Mucosa of stomach (tissue), 1 donor: ENCODE data around the gene EPS8L2.

ENCODE experiments used
- H3K27me3 ChIP-seq: one replicate; pipeline ENCODE4 v1.7.0; 2013; ENCODE audit warnings: mild to moderate bottlenecking, low read length; ENCODE audit not compliant: control insufficient read depth, insufficient read depth
- H3K36me3 ChIP-seq: one replicate; pipeline ENCODE4 v1.7.0; 2013; ENCODE audit warnings: low read length; ENCODE audit not compliant: control insufficient read depth, insufficient read depth
- H3K4me1 ChIP-seq: one replicate; pipeline ENCODE4 v1.7.0; 2013; ENCODE audit warnings: mild to moderate bottlenecking, low read length; ENCODE audit not compliant: control insufficient read depth, insufficient read depth
- H3K4me3 ChIP-seq: one replicate; pipeline ENCODE4 v1.7.0; 2013; ENCODE audit warnings: low read length
- H3K9ac ChIP-seq: one replicate; pipeline ENCODE4 v1.7.0; 2013; ENCODE audit warnings: mild to moderate bottlenecking, low read length, moderate library complexity
- H3K9me3 ChIP-seq: one replicate; pipeline ENCODE4 v1.7.0; 2013; ENCODE audit warnings: mild to moderate bottlenecking, low read length, moderate library complexity; ENCODE audit not compliant: control insufficient read depth
- donor health status: Pancreatic carcinoma.

The EPS8L2 gene

GRCh38 chr11:763549-764321 lies 57.7 kb downstream of the EPS8L2 start:
- no peak overlapping the region for H3K9ac ChIP-seq
- H3K9me3 ChIP-seq: no peaks in the 10 kb centered on the region
- H3K27me3 ChIP-seq: no peaks in the 10 kb centered on the region
- H3K4me3 ChIP-seq: no peak overlapping the region
- peaks cover 17% of the 10 kb centered on the region for H3K36me3 ChIP-seq
- peaks cover 16% of the 10 kb centered on the region for H3K4me1 ChIP-seq

- no peak overlapping the region for H3K9ac ChIP-seq
- H3K36me3 ChIP-seq: peaks cover 17% of the 10 kb centered on the region
- H3K27me3 ChIP-seq: no peaks in the 10 kb centered on the region
- no peaks in the 10 kb centered on the region for H3K9me3 ChIP-seq
- peaks cover 16% of the 10 kb centered on the region for H3K4me1 ChIP-seq
- H3K4me3 ChIP-seq: no peak overlapping the region
Observed at GRCh38 chr11:764322-765024, 58.4 kb downstream of the EPS8L2 start.

- H3K4me1 ChIP-seq: peaks cover 16% of the 10 kb centered on the region
- H3K36me3 ChIP-seq: peaks cover 12% of the 10 kb centered on the region
- H3K4me3 ChIP-seq: no peak overlapping the region
- H3K9ac ChIP-seq: no peak overlapping the region
- H3K27me3 ChIP-seq: no peaks in the 10 kb centered on the region
- no peaks in the 10 kb centered on the region for H3K9me3 ChIP-seq
Observed at GRCh38 chr11:765025-765801, 59.2 kb downstream of the EPS8L2 start.

GRCh38 chr11:765802-766091 lies 59.7 kb downstream of the EPS8L2 start:
- Histone ChIP-seq H3K4me3 (no peak overlapping the region), H3K4me1 (peaks cover 16% of the 10 kb centered on the region), H3K27me3 (no peaks in the 10 kb centered on the region), H3K9ac (no peak overlapping the region), H3K9me3 (no peaks in the 10 kb centered on the region), H3K36me3 (peaks cover 10% of the 10 kb centered on the region)

GRCh38 chr11:766106-766935 lies 60.3 kb downstream of the EPS8L2 start:
- peaks cover 10% of the 10 kb centered on the region for H3K36me3 ChIP-seq
- H3K4me3 ChIP-seq: no peak overlapping the region
- H3K27me3 ChIP-seq: no peaks in the 10 kb centered on the region
- H3K9me3 ChIP-seq: no peaks in the 10 kb centered on the region
- H3K4me1 ChIP-seq: peaks cover 16% of the 10 kb centered on the region
- H3K9ac ChIP-seq: no peak overlapping the region

- Histone ChIP-seq H3K36me3 (peaks cover 10% of the 10 kb centered on the region), H3K9ac (no peak overlapping the region), H3K4me3 (no peak overlapping the region), H3K4me1 (peaks cover 16% of the 10 kb centered on the region), H3K9me3 (no peaks in the 10 kb centered on the region), H3K27me3 (no peaks in the 10 kb centered on the region)
Observed at GRCh38 chr11:766936-767210, 60.8 kb downstream of the EPS8L2 start.

- Histone ChIP-seq H3K27me3 (no peaks in the 10 kb centered on the region), H3K9ac (no peak overlapping the region), H3K36me3 (peaks cover 10% of the 10 kb centered on the region), H3K4me1 (peaks cover 14% of the 10 kb centered on the region), H3K9me3 (no peaks in the 10 kb centered on the region), H3K4me3 (no peak overlapping the region)
Observed at GRCh38 chr11:767238-767637, 61.2 kb downstream of the EPS8L2 start.

GRCh38 chr11:769887-770641 lies 64.0 kb downstream of the EPS8L2 start:
- Histone ChIP-seq H3K27me3 (no peaks in the 10 kb centered on the region), H3K4me1 (peaks cover 1% of the 10 kb centered on the region), H3K4me3 (no peak overlapping the region), H3K36me3 (peaks cover 6% of the 10 kb centered on the region), H3K9ac (no peak overlapping the region), H3K9me3 (no peaks in the 10 kb centered on the region)

GRCh38 chr11:770642-771616 lies 64.9 kb downstream of the EPS8L2 start:
- no peak overlapping the region for H3K9ac ChIP-seq
- no peaks in the 10 kb centered on the region for H3K27me3 ChIP-seq
- H3K36me3 ChIP-seq: peaks cover 6% of the 10 kb centered on the region
- no peak overlapping the region for H3K4me3 ChIP-seq
- no peaks in the 10 kb centered on the region for H3K9me3 ChIP-seq
- peaks cover 7% of the 10 kb centered on the region for H3K4me1 ChIP-seq

GRCh38 chr11:771617-772204 lies 65.7 kb downstream of the EPS8L2 start:
- Histone ChIP-seq H3K27me3 (no peaks in the 10 kb centered on the region), H3K9me3 (no peaks in the 10 kb centered on the region), H3K36me3 (no peaks in the 10 kb centered on the region), H3K4me3 (no peak overlapping the region), H3K4me1 (peaks cover 13% of the 10 kb centered on the region), H3K9ac (no peak overlapping the region)
